ENCODE measurements around the gene LSAMP.

LSAMP gene

GRCh38 chr3:116445311-116445841 is at the start of gene LSAMP:
Gene LSAMP, minus strand, starts transcription at chr3:116445487.
- DNase-seq = no peak

GRCh38 chr3:116492379-116492778 is 47.1 kb upstream of the LSAMP start:
- DNase-seq = no peak

GRCh38 chr3:116483135-116483534 is 37.8 kb upstream of the LSAMP start:
- DNase-seq = no peak

GRCh38 chr3:116476691-116477090 is 31.4 kb upstream of the LSAMP start:
- peak; percentile 8 for DNase-seq

- DNase-seq = peak; percentile 93
Observed at GRCh38 chr3:116474801-116475200, 29.5 kb upstream of the LSAMP start.

GRCh38 chr3:116474032-116474780 is 28.9 kb upstream of the LSAMP start:
- peak; percentile 93 for DNase-seq

- peak; percentile 67 for DNase-seq
Observed at GRCh38 chr3:116473602-116474001, 28.3 kb upstream of the LSAMP start.

GRCh38 chr3:116470605-116471197 is 25.4 kb upstream of the LSAMP start:
- DNase-seq = no peak

GRCh38 chr3:116469546-116469945 is 24.3 kb upstream of the LSAMP start:
- no peak for DNase-seq

- DNase-seq = no peak
Observed at GRCh38 chr3:116464276-116464798, 19.1 kb upstream of the LSAMP start.

GRCh38 chr3:116453666-116454346 is 8.5 kb upstream of the LSAMP start:
- DNase-seq = peak; percentile 46

- DNase-seq = no peak
Observed at GRCh38 chr3:116449546-116450350, 4.5 kb upstream of the LSAMP start.

GRCh38 chr3:116445990-116446389 is 703 bp upstream of the LSAMP start:
- DNase-seq = no peak

- DNase-seq = no peak
Observed at GRCh38 chr3:116444819-116445310, 422 bp downstream of the LSAMP start.

GRCh38 chr3:116444115-116444747 is 1.1 kb downstream of the LSAMP start:
- DNase-seq = no peak

GRCh38 chr3:116443191-116443661 is 2.1 kb downstream of the LSAMP start:
- DNase-seq = peak; percentile 40

GRCh38 chr3:116442331-116443021 is 2.8 kb downstream of the LSAMP start:
- no peak for DNase-seq

GRCh38 chr3:116441652-116442051 is 3.6 kb downstream of the LSAMP start:
- no peak for DNase-seq

GRCh38 chr3:116440196-116440595 is 5.1 kb downstream of the LSAMP start:
- DNase-seq = no peak

- no peak for DNase-seq
Observed at GRCh38 chr3:116433552-116433951, 11.7 kb downstream of the LSAMP start.

GRCh38 chr3:116432795-116433194 is 12.5 kb downstream of the LSAMP start:
- DNase-seq = no peak
